GM23338 (cell line): ENCODE data around the gene BLVRA. TPM values are rescaled to one million over a fixed set of nuclear protein-coding genes. Genes with fewer than 3 reads are reported as not detected.
"Not testable (repeated sequence)": the region's sequence is repeated elsewhere in the genome, so short reads cannot be mapped to it uniquely, and the experiment has no call there.

Experiments
- ATAC-seq: fragments of 200-7000 bp; cut with Tn5 transposase; 3 replicates; pipeline ENCODE4 v1.9.1; 2020
- DNase-seq: peaks from one replicate; pipeline ENCODE4 v3.0.0-alpha.2; 2015; ENCODE audit warnings: low spot score
- H2AFZ ChIP-seq: fragments of 200-600 bp; sonication (generic); 2 replicates; pipeline ENCODE4 v1.8.0; 2016; ENCODE audit warnings: antibody characterized with exemption, mild to moderate bottlenecking, moderate library complexity
- H3F3A ChIP-seq: fragments of 200-600 bp; sonication (generic); replicated peaks from 2 replicates; pipeline ENCODE4 v1.8.0; 2017; ENCODE audit warnings: antibody characterized with exemption, mixed run types, low read depth
- H3K27ac ChIP-seq: fragments of 200-600 bp; sonication (generic); 2 replicates; pipeline ENCODE4 v1.6.1; 2016; ENCODE audit warnings: low read depth
- H3K27me3 ChIP-seq: fragments of 200-600 bp; sonication (generic); 2 replicates; pipeline ENCODE4 v1.8.0; 2016; ENCODE audit warnings: mild to moderate bottlenecking, mixed run types, moderate library complexity; ENCODE audit not compliant: insufficient read depth
- H3K36me3 ChIP-seq: fragments of 200-600 bp; sonication (generic); 2 replicates; pipeline ENCODE4 v1.8.0; 2016; ENCODE audit warnings: mild to moderate bottlenecking; ENCODE audit not compliant: insufficient read depth
- H3K4me1 ChIP-seq: fragments of 200-600 bp; sonication (generic); 2 replicates; pipeline ENCODE4 v1.8.0; 2016; ENCODE audit warnings: mild to moderate bottlenecking, moderate library complexity; ENCODE audit not compliant: insufficient read depth
- H3K4me2 ChIP-seq: fragments of 200-600 bp; sonication (generic); 2 replicates; pipeline ENCODE4 v1.7.1; 2017; ENCODE audit warnings: mixed run types
- H3K4me3 ChIP-seq: fragments of 200-600 bp; sonication (generic); 2 replicates; pipeline ENCODE4 v1.6.1; 2016; ENCODE audit warnings: mixed run types
- H3K79me2 ChIP-seq: fragments of 200-600 bp; sonication (generic); replicated peaks from 2 replicates; pipeline ENCODE4 v1.8.0; 2017; ENCODE audit warnings: mild to moderate bottlenecking; ENCODE audit not compliant: insufficient read depth
- H3K9me2 ChIP-seq: fragments of 200-600 bp; sonication (generic); 2 replicates; pipeline ENCODE4 v1.8.0; 2017; ENCODE audit not compliant: insufficient read depth
- H4K20me1 ChIP-seq: fragments of 200-600 bp; sonication (generic); replicated peaks from 2 replicates; pipeline ENCODE4 v1.8.0; 2017; ENCODE audit warnings: mild to moderate bottlenecking; ENCODE audit not compliant: insufficient read depth
- H3K27ac Mint-ChIP-seq: 2 replicates; pipeline ENCODE4 v1.8.0; 2020; ENCODE audit warnings: inconsistent platforms, mild to moderate bottlenecking, moderate library complexity, mixed read lengths
- H3K27me3 Mint-ChIP-seq: 3 replicates; pipeline ENCODE4 v1.8.0; 2022; ENCODE audit warnings: low read depth, mild to moderate bottlenecking, moderate library complexity, mixed read lengths, inconsistent platforms; ENCODE audit not compliant: insufficient read depth, poor library complexity
- H3K36me3 Mint-ChIP-seq: 3 replicates; pipeline ENCODE4 v1.8.0; 2021; ENCODE audit warnings: low read depth, mild to moderate bottlenecking, inconsistent platforms, moderate library complexity, mixed read lengths
- H3K4me1 Mint-ChIP-seq: 3 replicates; pipeline ENCODE4 v1.8.0; 2020; ENCODE audit warnings: mild to moderate bottlenecking, inconsistent platforms, mixed read lengths
- H3K4me3 Mint-ChIP-seq: 3 replicates; pipeline ENCODE4 v1.8.0; 2021; ENCODE audit warnings: moderate library complexity, mild to moderate bottlenecking, inconsistent platforms, mixed read lengths
- H3K9me3 Mint-ChIP-seq: 3 replicates; pipeline ENCODE4 v1.8.0; 2020; ENCODE audit warnings: moderate library complexity, mild to moderate bottlenecking, inconsistent platforms, mixed read lengths
- POLR2AphosphoS5 ChIP-seq: IDR thresholded peaks from 2 replicates; pipeline ENCODE4 v1.6.1; 2016; ENCODE audit warnings: antibody characterized with exemption, low read depth
- STAT1 ChIP-seq: IDR thresholded peaks from one replicate; pipeline ENCODE4 v1.6.1; 2016; ENCODE audit warnings: antibody characterized with exemption; ENCODE audit not compliant: unreplicated experiment
- ZNF331 ChIP-seq: fragments of 250-450 bp; sonication (Bioruptor Pico); IDR thresholded peaks from 2 replicates; pipeline ENCODE4 v1.5.0; 2020; ENCODE audit warnings: low read depth, mild to moderate bottlenecking, moderate library complexity
- polyA plus RNA-seq: library from polyadenylated mRNA; unstranded; fragments of >200 nt; fragmentation: Nextera tagmentation; extraction: Ambion mirVana; gene quantifications from 2 replicates; pipeline ENCODE4 v1.2.1, GENCODE V29; 2016
- total RNA-seq: library from RNA; depleted of rRNA; stranded (reverse); fragments of >200 nt; shearing (Covaris generic); gene quantifications from 2 replicates; pipeline ENCODE4 v1.2.3, GENCODE V29; 2014
- TF ChIP-seq, protein P1 (sequence below), 2 experiments: fragments of 200-600 bp in 1 of 2; sonication (generic) in 1 of 2; conservative IDR thresholded peaks; 2 replicates each; pipeline versions ENCODE4 v1.5.1 to v1.6.1; 2016 to 2017; ENCODE audit warnings: antibody characterized with exemption in 2 of 2, low read depth in 2 of 2, mild to moderate bottlenecking in 2 of 2, moderate library complexity in 1 of 2
- TF ChIP-seq, protein P2 (sequence below): IDR thresholded peaks from one replicate; pipeline ENCODE4 v1.6.1; 2018; ENCODE audit warnings: antibody characterized with exemption; ENCODE audit not compliant: unreplicated experiment
- TF ChIP-seq, protein P3 (sequence below): fragments of 250-450 bp; sonication (Bioruptor Pico); IDR thresholded peaks from 2 replicates; pipeline ENCODE4 v1.5.0; 2020; ENCODE audit warnings: mild to moderate bottlenecking, moderate library complexity

BLVRA gene
- total and polyA plus RNA-seq, 2 experiments from 2014 or later = 17.0 to 46.5 TPM

DNA sequence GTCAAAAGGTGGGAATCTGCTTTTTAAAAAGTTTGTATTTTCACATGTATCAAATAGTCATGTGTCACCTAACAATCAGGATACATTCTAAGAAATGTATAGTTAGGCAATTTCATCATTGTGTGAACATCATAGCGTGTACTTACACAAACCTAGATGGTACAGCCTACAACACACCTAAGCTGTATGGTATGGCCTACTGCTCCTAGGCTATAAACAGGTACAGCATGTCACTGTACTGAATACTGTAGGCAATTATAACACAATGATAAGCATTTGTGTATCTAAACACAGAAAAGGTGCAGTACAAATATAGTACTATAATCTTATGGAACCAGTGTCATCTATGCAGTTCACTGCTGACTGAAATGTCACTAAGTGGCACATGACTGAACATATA, 47.0 kb upstream of the BLVRA start (continued):
- TF ChIP-seq, protein P1, sequence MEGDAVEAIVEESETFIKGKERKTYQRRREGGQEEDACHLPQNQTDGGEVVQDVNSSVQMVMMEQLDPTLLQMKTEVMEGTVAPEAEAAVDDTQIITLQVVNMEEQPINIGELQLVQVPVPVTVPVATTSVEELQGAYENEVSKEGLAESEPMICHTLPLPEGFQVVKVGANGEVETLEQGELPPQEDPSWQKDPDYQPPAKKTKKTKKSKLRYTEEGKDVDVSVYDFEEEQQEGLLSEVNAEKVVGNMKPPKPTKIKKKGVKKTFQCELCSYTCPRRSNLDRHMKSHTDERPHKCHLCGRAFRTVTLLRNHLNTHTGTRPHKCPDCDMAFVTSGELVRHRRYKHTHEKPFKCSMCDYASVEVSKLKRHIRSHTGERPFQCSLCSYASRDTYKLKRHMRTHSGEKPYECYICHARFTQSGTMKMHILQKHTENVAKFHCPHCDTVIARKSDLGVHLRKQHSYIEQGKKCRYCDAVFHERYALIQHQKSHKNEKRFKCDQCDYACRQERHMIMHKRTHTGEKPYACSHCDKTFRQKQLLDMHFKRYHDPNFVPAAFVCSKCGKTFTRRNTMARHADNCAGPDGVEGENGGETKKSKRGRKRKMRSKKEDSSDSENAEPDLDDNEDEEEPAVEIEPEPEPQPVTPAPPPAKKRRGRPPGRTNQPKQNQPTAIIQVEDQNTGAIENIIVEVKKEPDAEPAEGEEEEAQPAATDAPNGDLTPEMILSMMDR (conservative IDR thresholded peaks at IDR 0.05; ENCODE audit: low read depth in 2 of 2) = no peak
- TF ChIP-seq ZNF331 (CRISPR knock-in tag) = no peak

DNA sequence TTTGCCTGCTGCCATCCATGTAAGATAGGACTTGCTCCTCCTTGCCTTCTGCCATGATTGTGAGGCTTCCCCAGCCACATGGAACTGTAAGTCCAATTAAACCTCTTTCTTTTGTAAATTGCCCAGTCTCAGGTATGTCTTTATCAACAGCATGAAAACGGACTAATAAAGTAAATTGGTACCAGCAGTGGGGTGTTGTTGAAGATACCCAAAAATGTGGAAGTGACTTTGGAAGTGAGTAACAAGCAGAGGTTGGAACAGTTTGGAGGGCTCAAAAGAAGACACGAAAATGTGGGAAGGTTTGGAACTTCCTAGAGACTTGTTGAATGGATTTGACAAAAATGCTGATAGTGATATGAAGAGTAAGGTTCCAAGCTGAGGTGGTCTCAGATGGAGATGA, 42.5 kb upstream of the BLVRA start:
- Histone ChIP-seq H4K20me1 (peaks cover 43% of the 10 kb centered on the region), H3K79me2 (peaks cover 100% of the 10 kb centered on the region)
- H3K4me1 ChIP-seq, H3K9me2 ChIP-seq, H3K27me3 Mint-ChIP-seq, H3K27me3 ChIP-seq, H3K4me2 ChIP-seq, H3K36me3 ChIP-seq, DNase-seq, H3K4me3 Mint-ChIP-seq, ATAC-seq, H3K27ac Mint-ChIP-seq, H3K4me3 ChIP-seq, H3K27ac ChIP-seq, H2AFZ ChIP-seq, H3F3A ChIP-seq: not testable (repeated sequence)
- peaks cover 10% of the 10 kb centered on the region for H3K4me1 Mint-ChIP-seq
- peaks cover 25% of the 10 kb centered on the region for H3K9me3 Mint-ChIP-seq
- peaks cover 47% of the 10 kb centered on the region for H3K36me3 Mint-ChIP-seq

DNA sequence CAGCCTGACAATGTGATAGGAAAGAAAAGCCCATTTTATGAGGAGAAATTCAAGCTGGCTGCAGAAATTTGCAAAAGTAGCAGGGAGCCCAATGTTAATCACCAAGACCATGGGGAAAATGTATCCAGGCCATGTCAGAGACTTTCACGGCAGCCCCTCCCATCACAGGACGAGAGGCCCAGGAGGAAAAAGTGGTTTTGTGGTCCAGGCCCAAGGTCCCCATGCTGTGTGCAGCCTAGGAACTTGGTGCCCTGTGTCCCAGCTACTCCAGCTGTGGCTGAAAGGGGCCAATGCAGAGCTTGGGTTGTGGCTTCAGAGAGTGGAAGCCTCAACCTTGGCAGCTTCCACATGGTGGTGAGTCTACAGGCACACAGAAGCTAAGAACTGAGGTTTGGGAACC, 41.9 kb upstream of the BLVRA start:
- Histone ChIP-seq H3K9me2 (no peaks in the 10 kb centered on the region), H3K4me2 (no peak overlapping the region), H3K4me3 (no peak overlapping the region), H3K27ac (no peak overlapping the region), H3K27me3 (no peaks in the 10 kb centered on the region), H4K20me1 (peaks cover 39% of the 10 kb centered on the region), H3F3A (no peaks in the 10 kb centered on the region), H2AFZ (no peak overlapping the region), H3K4me1 (peaks cover 3% of the 10 kb centered on the region; the same call in 1 of the 2 replicates), H3K79me2 (peaks cover 100% of the 10 kb centered on the region), H3K36me3 (peaks cover 8% of the 10 kb centered on the region; the same call in 1 of the 2 replicates)
- Mint-ChIP-seq H3K4me1 (peaks cover 9% of the 10 kb centered on the region), H3K36me3 (peaks cover 47% of the 10 kb centered on the region), H3K4me3 (no peak overlapping the region), H3K27me3 (no peaks in the 10 kb centered on the region), H3K27ac (no peak overlapping the region), H3K9me3 (peaks cover 25% of the 10 kb centered on the region)
- TF ChIP-seq, protein P2, sequence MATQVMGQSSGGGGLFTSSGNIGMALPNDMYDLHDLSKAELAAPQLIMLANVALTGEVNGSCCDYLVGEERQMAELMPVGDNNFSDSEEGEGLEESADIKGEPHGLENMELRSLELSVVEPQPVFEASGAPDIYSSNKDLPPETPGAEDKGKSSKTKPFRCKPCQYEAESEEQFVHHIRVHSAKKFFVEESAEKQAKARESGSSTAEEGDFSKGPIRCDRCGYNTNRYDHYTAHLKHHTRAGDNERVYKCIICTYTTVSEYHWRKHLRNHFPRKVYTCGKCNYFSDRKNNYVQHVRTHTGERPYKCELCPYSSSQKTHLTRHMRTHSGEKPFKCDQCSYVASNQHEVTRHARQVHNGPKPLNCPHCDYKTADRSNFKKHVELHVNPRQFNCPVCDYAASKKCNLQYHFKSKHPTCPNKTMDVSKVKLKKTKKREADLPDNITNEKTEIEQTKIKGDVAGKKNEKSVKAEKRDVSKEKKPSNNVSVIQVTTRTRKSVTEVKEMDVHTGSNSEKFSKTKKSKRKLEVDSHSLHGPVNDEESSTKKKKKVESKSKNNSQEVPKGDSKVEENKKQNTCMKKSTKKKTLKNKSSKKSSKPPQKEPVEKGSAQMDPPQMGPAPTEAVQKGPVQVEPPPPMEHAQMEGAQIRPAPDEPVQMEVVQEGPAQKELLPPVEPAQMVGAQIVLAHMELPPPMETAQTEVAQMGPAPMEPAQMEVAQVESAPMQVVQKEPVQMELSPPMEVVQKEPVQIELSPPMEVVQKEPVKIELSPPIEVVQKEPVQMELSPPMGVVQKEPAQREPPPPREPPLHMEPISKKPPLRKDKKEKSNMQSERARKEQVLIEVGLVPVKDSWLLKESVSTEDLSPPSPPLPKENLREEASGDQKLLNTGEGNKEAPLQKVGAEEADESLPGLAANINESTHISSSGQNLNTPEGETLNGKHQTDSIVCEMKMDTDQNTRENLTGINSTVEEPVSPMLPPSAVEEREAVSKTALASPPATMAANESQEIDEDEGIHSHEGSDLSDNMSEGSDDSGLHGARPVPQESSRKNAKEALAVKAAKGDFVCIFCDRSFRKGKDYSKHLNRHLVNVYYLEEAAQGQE = no peak
- TF ChIP-seq POLR2AphosphoS5 = no peak
- TF ChIP-seq STAT1 = no peak
- no peak for TF ChIP-seq ZNF331 (CRISPR knock-in tag)
- TF ChIP-seq, protein P3, sequence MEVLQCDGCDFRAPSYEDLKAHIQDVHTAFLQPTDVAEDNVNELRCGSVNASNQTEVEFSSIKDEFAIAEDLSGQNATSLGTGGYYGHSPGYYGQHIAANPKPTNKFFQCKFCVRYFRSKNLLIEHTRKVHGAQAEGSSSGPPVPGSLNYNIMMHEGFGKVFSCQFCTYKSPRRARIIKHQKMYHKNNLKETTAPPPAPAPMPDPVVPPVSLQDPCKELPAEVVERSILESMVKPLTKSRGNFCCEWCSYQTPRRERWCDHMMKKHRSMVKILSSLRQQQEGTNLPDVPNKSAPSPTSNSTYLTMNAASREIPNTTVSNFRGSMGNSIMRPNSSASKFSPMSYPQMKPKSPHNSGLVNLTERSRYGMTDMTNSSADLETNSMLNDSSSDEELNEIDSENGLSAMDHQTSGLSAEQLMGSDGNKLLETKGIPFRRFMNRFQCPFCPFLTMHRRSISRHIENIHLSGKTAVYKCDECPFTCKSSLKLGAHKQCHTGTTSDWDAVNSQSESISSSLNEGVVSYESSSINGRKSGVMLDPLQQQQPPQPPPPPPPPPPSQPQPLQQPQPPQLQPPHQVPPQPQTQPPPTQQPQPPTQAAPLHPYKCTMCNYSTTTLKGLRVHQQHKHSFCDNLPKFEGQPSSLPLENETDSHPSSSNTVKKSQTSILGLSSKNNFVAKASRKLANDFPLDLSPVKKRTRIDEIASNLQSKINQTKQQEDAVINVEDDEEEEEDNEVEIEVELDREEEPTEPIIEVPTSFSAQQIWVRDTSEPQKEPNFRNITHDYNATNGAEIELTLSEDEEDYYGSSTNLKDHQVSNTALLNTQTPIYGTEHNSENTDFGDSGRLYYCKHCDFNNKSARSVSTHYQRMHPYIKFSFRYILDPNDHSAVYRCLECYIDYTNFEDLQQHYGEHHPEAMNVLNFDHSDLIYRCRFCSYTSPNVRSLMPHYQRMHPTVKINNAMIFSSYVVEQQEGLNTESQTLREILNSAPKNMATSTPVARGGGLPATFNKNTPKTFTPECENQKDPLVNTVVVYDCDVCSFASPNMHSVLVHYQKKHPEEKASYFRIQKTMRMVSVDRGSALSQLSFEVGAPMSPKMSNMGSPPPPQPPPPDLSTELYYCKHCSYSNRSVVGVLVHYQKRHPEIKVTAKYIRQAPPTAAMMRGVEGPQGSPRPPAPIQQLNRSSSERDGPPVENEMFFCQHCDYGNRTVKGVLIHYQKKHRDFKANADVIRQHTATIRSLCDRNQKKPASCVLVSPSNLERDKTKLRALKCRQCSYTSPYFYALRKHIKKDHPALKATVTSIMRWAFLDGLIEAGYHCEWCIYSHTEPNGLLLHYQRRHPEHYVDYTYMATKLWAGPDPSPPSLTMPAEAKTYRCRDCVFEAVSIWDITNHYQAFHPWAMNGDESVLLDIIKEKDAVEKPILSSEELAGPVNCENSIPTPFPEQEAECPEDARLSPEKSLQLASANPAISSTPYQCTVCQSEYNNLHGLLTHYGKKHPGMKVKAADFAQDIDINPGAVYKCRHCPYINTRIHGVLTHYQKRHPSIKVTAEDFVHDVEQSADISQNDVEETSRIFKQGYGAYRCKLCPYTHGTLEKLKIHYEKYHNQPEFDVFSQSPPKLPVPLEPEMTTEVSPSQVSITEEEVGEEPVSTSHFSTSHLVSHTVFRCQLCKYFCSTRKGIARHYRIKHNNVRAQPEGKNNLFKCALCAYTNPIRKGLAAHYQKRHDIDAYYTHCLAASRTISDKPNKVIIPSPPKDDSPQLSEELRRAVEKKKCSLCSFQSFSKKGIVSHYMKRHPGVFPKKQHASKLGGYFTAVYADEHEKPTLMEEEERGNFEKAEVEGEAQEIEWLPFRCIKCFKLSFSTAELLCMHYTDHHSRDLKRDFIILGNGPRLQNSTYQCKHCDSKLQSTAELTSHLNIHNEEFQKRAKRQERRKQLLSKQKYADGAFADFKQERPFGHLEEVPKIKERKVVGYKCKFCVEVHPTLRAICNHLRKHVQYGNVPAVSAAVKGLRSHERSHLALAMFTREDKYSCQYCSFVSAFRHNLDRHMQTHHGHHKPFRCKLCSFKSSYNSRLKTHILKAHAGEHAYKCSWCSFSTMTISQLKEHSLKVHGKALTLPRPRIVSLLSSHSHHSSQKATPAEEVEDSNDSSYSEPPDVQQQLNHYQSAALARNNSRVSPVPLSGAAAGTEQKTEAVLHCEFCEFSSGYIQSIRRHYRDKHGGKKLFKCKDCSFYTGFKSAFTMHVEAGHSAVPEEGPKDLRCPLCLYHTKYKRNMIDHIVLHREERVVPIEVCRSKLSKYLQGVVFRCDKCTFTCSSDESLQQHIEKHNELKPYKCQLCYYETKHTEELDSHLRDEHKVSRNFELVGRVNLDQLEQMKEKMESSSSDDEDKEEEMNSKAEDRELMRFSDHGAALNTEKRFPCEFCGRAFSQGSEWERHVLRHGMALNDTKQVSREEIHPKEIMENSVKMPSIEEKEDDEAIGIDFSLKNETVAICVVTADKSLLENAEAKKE (CRISPR knock-in tag) = no peak
- ATAC-seq = no peak
- no peak for DNase-seq
